ENCODE results near the gene PFKFB2. TPM values are rescaled to one million over a fixed set of nuclear protein-coding genes. Genes with fewer than 3 reads are reported as not detected.

Gene PFKFB2
- total RNA-seq, 1 experiment from 2014 or later = 35.6 TPM

- intact Hi-C loops (cut with micrococcal nuclease; ENCODE audit: unreplicated experiment) = no loop called here
Measured at GRCh38 chr1:207031632-207032264, 21.3 kb upstream of the PFKFB2 start.

GRCh38 chr1:207032528-207033017 is 20.5 kb upstream of the PFKFB2 start, which contains the start of gene C1orf116:
TSS of gene C1orf116 (minus strand) at chr1:207032756. CDS start at chr1:207027598, 5,158 bp downstream.
- BruUV-seq (replicated peaks) = no TSS peak
- CTCF ChIA-PET = no interaction called here
- Histone ChIP-seq H3K9me3 (ENCODE audit: control insufficient read depth, insufficient read depth, low read depth, low read length) (no peaks in the 10 kb centered on the region), H3K36me3 (ENCODE audit: control insufficient read depth, insufficient read depth, low read length) (no peaks in the 10 kb centered on the region), H3K4me3 (ENCODE audit: low read depth in 2 of 2, low read length in 2 of 2) (no peak within 1 kb of the TSS), H3K27ac (ENCODE audit: low read length) (no peak within 1 kb of the TSS), H3K27me3 (ENCODE audit: control insufficient read depth, insufficient read depth, low read length) (peaks cover 32% of the 10 kb centered on the region), H3K4me1 (ENCODE audit: control insufficient read depth, insufficient read depth, low read length) (no peaks in the 10 kb centered on the region)
- in situ Hi-C loops (cut with HindIII; ENCODE audit: low pct_unique_long_range_greater_than_20kb, low sequenced_read_pairs) (no loop called here), intact Hi-C loops (cut with micrococcal nuclease; ENCODE audit: unreplicated experiment) (no loop called here)
- ATAC-seq (no peak), DNase-seq (ENCODE audit: low read depth, low spot score) (no peak)
- POLR2A ChIA-PET = no interaction called here
- TF ChIP-seq TCF7L2 (IDR thresholded peaks at IDR 0.05; ENCODE audit: low read depth, low read length) = no peak
- no peak for TF ChIP-seq CTCF (IDR thresholded peaks at IDR 0.05)
- TF ChIP-seq SIN3A (IDR thresholded peaks at IDR 0.05; ENCODE audit: borderline replicate concordance, insufficient read depth, low read depth, low read length) = no peak
- TF ChIP-seq REST (IDR thresholded peaks at IDR 0.05; ENCODE audit: insufficient read depth in 1 of 2, low read depth in 2 of 2, low read length in 1 of 2) = no peak
- no peak for TF ChIP-seq POLR2AphosphoS5 (IDR thresholded peaks at IDR 0.05; ENCODE audit: low read depth, low read length)

More at GRCh38 chr1:207031632-207032264, 21.3 kb upstream of the PFKFB2 start:
- peaks cover 28% of the 10 kb centered on the region for H3K27me3 ChIP-seq (ENCODE audit: control insufficient read depth, insufficient read depth, low read length)
- no peaks in the 10 kb centered on the region for H3K9me3 ChIP-seq (ENCODE audit: control insufficient read depth, insufficient read depth, low read depth, low read length)
- no peaks in the 10 kb centered on the region for H3K4me1 ChIP-seq (ENCODE audit: control insufficient read depth, insufficient read depth, low read length)
- ChIA-PET POLR2A (no interaction called here), CTCF (no interaction called here)
- H3K36me3 ChIP-seq (ENCODE audit: control insufficient read depth, insufficient read depth, low read length) = no peaks in the 10 kb centered on the region
- no peak overlapping the region for H3K27ac ChIP-seq (ENCODE audit: low read length)
- ATAC-seq (no peak), DNase-seq (ENCODE audit: low read depth, low spot score) (no peak)
- TF ChIP-seq TCF7L2 (IDR thresholded peaks at IDR 0.05; ENCODE audit: low read depth, low read length) (no peak), REST (IDR thresholded peaks at IDR 0.05; ENCODE audit: insufficient read depth in 1 of 2, low read depth in 2 of 2, low read length in 1 of 2) (no peak), CTCF (IDR thresholded peaks at IDR 0.05) (no peak), POLR2AphosphoS5 (IDR thresholded peaks at IDR 0.05; ENCODE audit: low read depth, low read length) (no peak), SIN3A (IDR thresholded peaks at IDR 0.05; ENCODE audit: borderline replicate concordance, insufficient read depth, low read depth, low read length) (no peak)
- in situ Hi-C loops (cut with HindIII; ENCODE audit: low pct_unique_long_range_greater_than_20kb, low sequenced_read_pairs) = no loop called here
- BruUV-seq (replicated peaks) = no TSS peak
- H3K4me3 ChIP-seq (ENCODE audit: low read depth in 2 of 2, low read length in 2 of 2) = no peak overlapping the region
